ENCODE data around the gene CAMTA1. TPM values are rescaled to one million over a fixed set of nuclear protein-coding genes. Genes with fewer than 3 reads are reported as not detected.

The CAMTA1 gene
- total and polyA plus RNA-seq, 3 experiments from 2014 or later = 60.2 to 79.0 (median 61.7) TPM

DNA sequence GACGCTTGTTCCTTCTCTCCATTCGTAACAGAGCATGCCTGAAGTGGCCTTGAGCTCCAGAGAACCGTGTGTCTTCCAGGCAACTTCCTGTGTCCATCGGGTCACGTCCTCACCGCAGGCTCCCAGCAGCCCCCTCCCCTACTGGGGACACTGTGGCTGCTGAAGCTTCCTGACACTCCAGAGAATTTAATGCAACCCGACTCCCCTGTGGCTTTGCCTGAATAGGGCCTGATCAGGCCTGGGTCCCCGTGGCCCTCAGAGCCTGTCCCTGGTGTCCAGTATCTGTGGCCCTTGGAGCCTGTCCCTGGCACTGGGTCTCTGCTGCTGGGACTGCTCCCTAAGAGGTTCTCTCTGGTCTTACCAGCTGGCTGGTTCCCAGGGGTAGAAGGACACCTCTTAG is 766.2 kb downstream of the CAMTA1 start:
- Mint-ChIP-seq H3K27ac (no peak overlapping the region), H3K36me3 (no peaks in the 10 kb centered on the region)
- no peak for DNase-seq

DNA sequence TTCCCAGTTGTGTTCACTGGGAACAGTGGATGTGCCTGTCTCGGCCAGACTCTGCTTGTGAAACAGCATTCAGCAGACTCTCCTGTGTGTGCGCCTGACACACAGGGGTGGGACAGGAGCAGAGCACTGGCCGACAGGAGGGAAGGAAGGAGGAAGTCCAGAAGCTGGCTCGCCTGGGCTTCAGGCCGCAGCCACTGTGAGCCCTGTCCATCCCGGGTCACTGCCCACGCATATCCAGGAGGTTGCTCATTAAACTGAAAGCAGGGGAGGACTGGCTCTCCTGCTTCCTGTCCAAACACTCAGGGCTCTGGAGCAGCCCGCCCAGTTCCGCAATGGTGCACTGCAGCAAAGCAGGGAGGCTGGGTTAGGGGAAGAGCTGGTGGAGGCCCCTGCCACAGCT is 767.1 kb downstream of the CAMTA1 start:
- CTCF ChIA-PET = no interaction called here
- Histone ChIP-seq H3K27me3 (ENCODE audit: insufficient read depth, low read length, poor library complexity, severe bottlenecking) (no peaks in the 10 kb centered on the region), H3K4me3 (ENCODE audit: low read length) (no peak overlapping the region), H3K9me3 (ENCODE audit: low read length) (no peaks in the 10 kb centered on the region), H3K36me3 (ENCODE audit: insufficient read depth, low read length) (no peaks in the 10 kb centered on the region), H3K27ac (ENCODE audit: low read depth, low read length) (no peak overlapping the region), H3K4me1 (ENCODE audit: insufficient read depth, low read length) (no peaks in the 10 kb centered on the region)
- DNase-seq = no peak
- H3K36me3 Mint-ChIP-seq = no peaks in the 10 kb centered on the region
- H3K4me3 Mint-ChIP-seq = no peak overlapping the region
- H3K27me3 Mint-ChIP-seq = peaks cover 5 to 22% of the 10 kb centered on the region in 2 donors
- H3K9me3 Mint-ChIP-seq = no peaks in the 10 kb centered on the region
- H3K27ac Mint-ChIP-seq = no peak overlapping the region
- POLR2A ChIA-PET = no interaction called here
- H3K4me1 Mint-ChIP-seq = peaks cover 4 to 8% (median 7%) of the 10 kb centered on the region in 3 donors

More for the DNA sequence above, 766.2 kb downstream of the CAMTA1 start:
- ChIA-PET CTCF (no interaction called here), POLR2A (no interaction called here)
- Mint-ChIP-seq H3K4me3 (no peak overlapping the region), H3K9me3 (no peaks in the 10 kb centered on the region), H3K27me3 (peaks cover 5 to 22% of the 10 kb centered on the region in 2 donors), H3K4me1 (peaks cover 4 to 8% (median 7%) of the 10 kb centered on the region in 3 donors)
- H3K36me3 ChIP-seq (ENCODE audit: insufficient read depth, low read length) = no peaks in the 10 kb centered on the region
- H3K27ac ChIP-seq (ENCODE audit: low read depth, low read length) = no peak overlapping the region
- no peaks in the 10 kb centered on the region for H3K27me3 ChIP-seq (ENCODE audit: insufficient read depth, low read length, poor library complexity, severe bottlenecking)
- H3K9me3 ChIP-seq (ENCODE audit: low read length) = no peaks in the 10 kb centered on the region
- no peak overlapping the region for H3K4me3 ChIP-seq (ENCODE audit: low read length)
- H3K4me1 ChIP-seq (ENCODE audit: insufficient read depth, low read length) = no peaks in the 10 kb centered on the region

GRCh38 chr1:7553042-7553690 is 767.9 kb downstream of the CAMTA1 start:
- H3K4me1 Mint-ChIP-seq = peaks cover 4 to 8% (median 7%) of the 10 kb centered on the region in 3 donors
- DNase-seq = no peak
- no peaks in the 10 kb centered on the region for H3K9me3 Mint-ChIP-seq
- no peaks in the 10 kb centered on the region for H3K36me3 Mint-ChIP-seq
- H3K27ac ChIP-seq (ENCODE audit: low read depth, low read length) = no peak overlapping the region
- H3K4me3 ChIP-seq (ENCODE audit: low read length) = no peak overlapping the region
- no peaks in the 10 kb centered on the region for H3K27me3 ChIP-seq (ENCODE audit: insufficient read depth, low read length, poor library complexity, severe bottlenecking)
- no peaks in the 10 kb centered on the region for H3K9me3 ChIP-seq (ENCODE audit: low read length)
- ChIA-PET POLR2A (no interaction called here), CTCF (no interaction called here)
- H3K27ac Mint-ChIP-seq = no peak overlapping the region
- H3K27me3 Mint-ChIP-seq = peaks cover 5 to 22% of the 10 kb centered on the region in 2 donors
- no peaks in the 10 kb centered on the region for H3K4me1 ChIP-seq (ENCODE audit: insufficient read depth, low read length)
- no peaks in the 10 kb centered on the region for H3K36me3 ChIP-seq (ENCODE audit: insufficient read depth, low read length)
- no peak overlapping the region for H3K4me3 Mint-ChIP-seq

GRCh38 chr1:7554385-7555235 is 769.4 kb downstream of the CAMTA1 start:
- Histone ChIP-seq H3K4me1 (ENCODE audit: insufficient read depth, low read length) (no peaks in the 10 kb centered on the region), H3K36me3 (ENCODE audit: insufficient read depth, low read length) (no peaks in the 10 kb centered on the region), H3K9me3 (ENCODE audit: low read length) (no peaks in the 10 kb centered on the region), H3K27me3 (ENCODE audit: insufficient read depth, low read length, poor library complexity, severe bottlenecking) (no peaks in the 10 kb centered on the region), H3K27ac (ENCODE audit: low read depth, low read length) (no peak overlapping the region), H3K4me3 (ENCODE audit: low read length) (no peak overlapping the region)
- ChIA-PET CTCF (no interaction called here), POLR2A (no interaction called here)
- H3K9me3 Mint-ChIP-seq = no peaks in the 10 kb centered on the region
- peaks cover 5 to 17% of the 10 kb centered on the region in 2 donors for H3K27me3 Mint-ChIP-seq
- no peak overlapping the region for H3K4me3 Mint-ChIP-seq
- DNase-seq = no peak
- H3K27ac Mint-ChIP-seq = peak overlapping the region in 1 of 8 donors; percentile 2
- no peaks in the 10 kb centered on the region for H3K36me3 Mint-ChIP-seq
- peaks cover 0 to 3% (median 2%) of the 10 kb centered on the region in 3 donors for H3K4me1 Mint-ChIP-seq

DNA sequence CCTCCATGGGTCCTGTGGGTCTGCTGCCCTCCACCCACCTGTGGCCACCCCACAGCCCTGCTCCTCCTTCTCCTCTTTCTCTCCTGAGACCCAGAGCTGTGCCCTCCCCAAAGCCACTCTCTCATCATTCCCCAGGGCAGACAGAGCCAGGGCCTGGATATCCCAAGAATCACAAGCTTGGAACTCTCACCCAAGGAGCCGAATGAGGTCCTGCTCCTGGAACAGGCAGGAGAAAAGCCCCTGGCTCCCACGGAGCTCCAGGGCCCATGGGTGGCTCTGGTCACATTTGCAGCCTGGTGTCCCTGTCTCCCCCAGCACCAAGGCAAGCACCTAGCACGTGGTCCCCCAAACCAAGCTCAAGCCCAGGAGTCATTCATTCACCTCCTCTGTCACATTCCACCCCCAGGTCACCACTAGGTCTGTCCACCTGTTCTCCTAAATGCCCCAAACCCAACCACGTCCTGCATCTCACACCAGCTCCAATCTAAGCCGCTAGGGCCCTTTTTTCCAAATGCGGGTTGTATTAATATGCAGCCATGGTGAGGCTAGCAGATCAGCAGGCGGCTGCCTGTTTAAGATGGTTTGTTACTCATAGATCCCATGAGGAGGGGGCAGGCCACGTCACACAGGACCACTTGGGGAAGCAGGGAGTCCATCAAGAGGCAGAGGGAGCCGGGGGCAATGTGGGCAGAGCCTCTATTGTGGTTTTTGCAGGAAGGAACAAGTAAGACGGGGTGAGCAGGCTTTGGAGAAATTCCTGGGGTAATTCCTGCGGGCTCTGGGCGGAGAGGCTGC is 770.3 kb downstream of the CAMTA1 start:
- ChIA-PET POLR2A (no interaction called here), CTCF (no interaction called here)
- H3K27ac ChIP-seq (ENCODE audit: low read depth, low read length) = no peak overlapping the region
- H3K36me3 Mint-ChIP-seq = no peaks in the 10 kb centered on the region
- H3K9me3 ChIP-seq (ENCODE audit: low read length) = no peaks in the 10 kb centered on the region
- DNase-seq = no peak
- no peaks in the 10 kb centered on the region for H3K4me1 ChIP-seq (ENCODE audit: insufficient read depth, low read length)
- no peaks in the 10 kb centered on the region for H3K4me1 Mint-ChIP-seq
- H3K9me3 Mint-ChIP-seq = no peaks in the 10 kb centered on the region
- H3K4me3 Mint-ChIP-seq = no peak overlapping the region
- peaks cover 6 to 15% of the 10 kb centered on the region in 2 donors for H3K27me3 Mint-ChIP-seq
- no peak overlapping the region for H3K4me3 ChIP-seq (ENCODE audit: low read length)
- peak overlapping the region in 1 of 8 donors; percentile 90 for H3K27ac Mint-ChIP-seq
- H3K27me3 ChIP-seq (ENCODE audit: insufficient read depth, low read length, poor library complexity, severe bottlenecking) = no peaks in the 10 kb centered on the region
- H3K36me3 ChIP-seq (ENCODE audit: insufficient read depth, low read length) = no peaks in the 10 kb centered on the region

DNA sequence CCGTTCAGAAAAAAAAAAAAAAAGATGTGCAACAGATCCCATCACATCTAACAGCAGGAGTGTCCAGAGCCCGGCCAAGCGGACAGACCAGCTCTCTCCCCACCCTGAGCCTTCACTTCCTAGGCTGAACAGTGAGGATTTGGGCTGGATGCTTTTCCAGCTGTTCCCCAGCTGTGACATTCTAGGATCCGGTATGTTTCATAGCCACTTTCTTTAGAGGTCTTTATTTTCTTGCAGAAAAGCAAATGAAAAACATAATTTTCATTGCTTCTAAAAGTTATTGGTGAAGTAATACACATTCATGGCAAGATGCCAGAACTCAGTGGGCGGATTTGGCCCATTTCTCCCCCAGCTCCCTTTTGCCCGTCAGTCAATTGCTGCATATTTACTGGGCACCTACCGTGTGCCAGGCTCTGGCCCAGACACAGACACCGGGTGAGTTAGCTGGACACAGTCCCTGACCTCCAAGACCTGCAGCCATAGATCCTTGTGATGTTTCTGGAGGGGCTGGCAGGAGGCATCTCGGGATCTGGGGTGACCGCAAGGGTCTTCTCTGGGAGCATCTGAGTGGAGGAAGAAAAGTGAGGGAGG is 772.1 kb downstream of the CAMTA1 start:
- H3K4me3 Mint-ChIP-seq = no peak overlapping the region
- Histone ChIP-seq H3K4me1 (ENCODE audit: insufficient read depth, low read length) (no peaks in the 10 kb centered on the region), H3K4me3 (ENCODE audit: low read length) (no peak overlapping the region), H3K9me3 (ENCODE audit: low read length) (no peaks in the 10 kb centered on the region), H3K27ac (ENCODE audit: low read depth, low read length) (no peak overlapping the region), H3K36me3 (ENCODE audit: insufficient read depth, low read length) (no peaks in the 10 kb centered on the region), H3K27me3 (ENCODE audit: insufficient read depth, low read length, poor library complexity, severe bottlenecking) (no peaks in the 10 kb centered on the region)
- no peaks in the 10 kb centered on the region for H3K36me3 Mint-ChIP-seq
- ChIA-PET CTCF (no interaction called here), POLR2A (no interaction called here)
- no peaks in the 10 kb centered on the region for H3K9me3 Mint-ChIP-seq
- H3K27me3 Mint-ChIP-seq = peaks cover 6 to 21% of the 10 kb centered on the region in 2 donors
- H3K4me1 Mint-ChIP-seq = no peaks in the 10 kb centered on the region
- no peak for DNase-seq
- H3K27ac Mint-ChIP-seq = no peak overlapping the region

GRCh38 chr1:7558041-7558461 is 772.8 kb downstream of the CAMTA1 start:
- no peaks in the 10 kb centered on the region for H3K4me1 ChIP-seq (ENCODE audit: insufficient read depth, low read length)
- no peak overlapping the region for H3K4me3 Mint-ChIP-seq
- no peaks in the 10 kb centered on the region for H3K36me3 ChIP-seq (ENCODE audit: insufficient read depth, low read length)
- ChIA-PET POLR2A (no interaction called here), CTCF (no interaction called here)
- no peak overlapping the region for H3K27ac Mint-ChIP-seq
- no peak overlapping the region for H3K27ac ChIP-seq (ENCODE audit: low read depth, low read length)
- peaks cover 6 to 21% of the 10 kb centered on the region in 2 donors for H3K27me3 Mint-ChIP-seq
- H3K4me1 Mint-ChIP-seq = no peaks in the 10 kb centered on the region
- H3K4me3 ChIP-seq (ENCODE audit: low read length) = no peak overlapping the region
- no peaks in the 10 kb centered on the region for H3K9me3 ChIP-seq (ENCODE audit: low read length)
- no peak for DNase-seq
- H3K9me3 Mint-ChIP-seq = no peaks in the 10 kb centered on the region
- no peaks in the 10 kb centered on the region for H3K36me3 Mint-ChIP-seq
- no peaks in the 10 kb centered on the region for H3K27me3 ChIP-seq (ENCODE audit: insufficient read depth, low read length, poor library complexity, severe bottlenecking)

GRCh38 chr1:7558481-7558880 is 773.2 kb downstream of the CAMTA1 start:
- Histone ChIP-seq H3K9me3 (ENCODE audit: low read length) (no peaks in the 10 kb centered on the region), H3K4me3 (ENCODE audit: low read length) (no peak overlapping the region), H3K4me1 (ENCODE audit: insufficient read depth, low read length) (no peaks in the 10 kb centered on the region), H3K36me3 (ENCODE audit: insufficient read depth, low read length) (no peaks in the 10 kb centered on the region), H3K27ac (ENCODE audit: low read depth, low read length) (no peak overlapping the region), H3K27me3 (ENCODE audit: insufficient read depth, low read length, poor library complexity, severe bottlenecking) (no peaks in the 10 kb centered on the region)
- ChIA-PET CTCF (no interaction called here), POLR2A (no interaction called here)
- H3K9me3 Mint-ChIP-seq = no peaks in the 10 kb centered on the region
- H3K27ac Mint-ChIP-seq = no peak overlapping the region
- H3K36me3 Mint-ChIP-seq = no peaks in the 10 kb centered on the region
- no peak overlapping the region for H3K4me3 Mint-ChIP-seq
- peaks cover 6 to 23% of the 10 kb centered on the region in 2 donors for H3K27me3 Mint-ChIP-seq
- H3K4me1 Mint-ChIP-seq = no peaks in the 10 kb centered on the region
- no peak for DNase-seq

Data from CD8-positive, alpha-beta memory T cell (primary cell).